HepG2 (cell line): ENCODE results near the gene KLF11. TPM values are rescaled to one million over a fixed set of nuclear protein-coding genes. Genes with fewer than 3 reads are reported as not detected.

Experiments used
- GATA4 ChIP-seq: sonication (generic); IDR thresholded peaks from 2 replicates; pipeline ENCODE4 v1.6.1; 2016; ENCODE audit warnings: antibody characterized with exemption, low read depth, borderline replicate concordance
- GLMP ChIP-seq: sonication (generic); formaldehyde crosslinking; IDR thresholded peaks from 2 replicates; pipeline ENCODE4 v1.9.0; 2021; ENCODE audit warnings: missing genetic modification reagents, mild to moderate bottlenecking, borderline replicate concordance
- HOXA3 ChIP-seq: sonication (generic); formaldehyde crosslinking; IDR thresholded peaks from 2 replicates; pipeline ENCODE4 v1.5.0; 2020; ENCODE audit warnings: missing genetic modification reagents
- KIAA2018 ChIP-seq: sonication (generic); formaldehyde crosslinking; IDR thresholded peaks from 2 replicates; pipeline ENCODE4 v1.5.0; 2020; ENCODE audit warnings: mild to moderate bottlenecking, missing genetic modification reagents, borderline replicate concordance
- SIX1 ChIP-seq: sonication (generic); formaldehyde crosslinking; IDR thresholded peaks from 2 replicates; pipeline ENCODE4 v1.4.0; 2020; ENCODE audit warnings: missing genetic modification reagents, borderline replicate concordance
- ZNF331 ChIP-seq: sonication (generic); formaldehyde crosslinking; IDR thresholded peaks from 2 replicates; pipeline ENCODE4 v1.4.0; 2020; ENCODE audit warnings: missing genetic modification reagents
- ZNF337 ChIP-seq: sonication (generic); formaldehyde crosslinking; IDR thresholded peaks from 2 replicates; pipeline ENCODE4 v1.5.1; 2020; ENCODE audit warnings: missing genetic modification reagents, low read depth, mild to moderate bottlenecking, borderline replicate concordance
- ZNF550 ChIP-seq: sonication (generic); formaldehyde crosslinking; IDR thresholded peaks from 2 replicates; pipeline ENCODE4 v1.4.0; 2020; ENCODE audit warnings: mild to moderate bottlenecking, missing genetic modification reagents, borderline replicate concordance
- polyA plus RNA-seq, 8 experiments: library from polyadenylated mRNA; depleted of rRNA in 3 of 8; stranded (reverse) in 7 of 8; unstranded in 1 of 8; fragments of >200 nt; fragmentation: Illumina TruSeq in 4 of 8; extraction: Trizol in 4 of 8; gene quantifications; 2 replicates each; pipeline versions ENCODE4 v1.2.1 to v1.2.3, GENCODE V29; 2011 to 2016; ENCODE audit warnings: low read depth in 4 of 8, missing spikeins in 1 of 8, mixed read lengths in 1 of 8; ENCODE audit not compliant: insufficient read depth in 1 of 8
- total RNA-seq, 5 experiments: library from RNA; depleted of rRNA; stranded (reverse); fragments of >200 nt; fragmentation: Illumina TruSeq; extraction: Trizol; gene quantifications; 2 replicates each; pipeline ENCODE4 v1.2.3, GENCODE V29; 2016; ENCODE audit warnings: low read depth in 1 of 5
- TF ChIP-seq, protein P1 (sequence below): IDR thresholded peaks from 2 replicates; pipeline ENCODE4 v1.6.1; 2016; ENCODE audit warnings: low read depth, control low read depth
- TF ChIP-seq, protein P2 (sequence below): sonication (generic); formaldehyde crosslinking; IDR thresholded peaks from 2 replicates; pipeline ENCODE4 v1.4.0; 2020; ENCODE audit warnings: missing genetic modification reagents
- TF ChIP-seq, protein P3 (sequence below): sonication (generic); formaldehyde crosslinking; IDR thresholded peaks from 2 replicates; pipeline ENCODE4 v1.9.0; 2021; ENCODE audit warnings: missing genetic modification reagents, borderline replicate concordance

KLF11 gene
- total and polyA plus RNA-seq, 2 of the 13 experiments (the other 11 are each of a cell fraction or from before 2014, with no cell fraction given): 2.5 to 11.8 TPM

DNA sequence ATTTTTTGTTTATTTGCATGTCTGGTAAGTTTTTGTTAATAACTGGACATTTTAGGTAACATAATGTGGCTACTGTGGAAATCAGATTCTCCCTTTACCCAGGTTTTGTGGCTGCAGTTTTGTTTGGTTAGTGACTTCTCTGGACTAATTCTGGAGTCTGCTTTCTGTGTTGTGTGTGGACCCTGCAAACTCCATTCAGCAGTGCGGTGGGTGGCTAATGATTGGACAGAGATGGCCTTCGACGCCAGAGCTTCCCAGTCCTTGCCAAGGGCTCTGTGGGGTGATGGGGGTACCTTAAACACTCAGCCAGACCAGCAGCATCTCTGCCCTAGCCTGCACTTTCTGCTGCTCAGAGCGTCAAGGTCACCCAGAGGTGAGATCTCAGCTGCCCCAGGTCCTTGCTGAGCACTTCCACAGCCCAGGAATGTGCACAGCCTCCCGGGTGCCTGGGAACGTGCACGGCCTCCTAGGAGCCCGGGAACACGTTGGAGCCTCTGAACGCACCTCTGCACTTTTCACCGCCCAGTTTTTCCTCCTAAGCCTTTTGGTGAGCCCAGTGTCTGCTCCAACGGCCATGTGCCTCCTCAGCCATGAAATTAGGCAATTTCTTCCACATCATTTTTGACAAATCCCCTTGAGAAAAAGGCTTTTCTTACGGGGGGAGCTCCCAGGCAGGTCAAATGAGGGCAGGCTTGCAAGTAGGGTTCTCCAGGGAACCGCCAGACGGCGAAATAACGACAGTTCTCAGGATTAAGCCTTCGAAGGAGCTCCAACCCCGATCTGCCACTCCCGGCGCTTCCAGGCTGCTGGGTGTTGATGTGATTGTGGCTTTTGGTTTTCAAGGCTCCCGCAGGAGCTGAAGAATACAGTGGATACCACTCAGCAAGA is 35.2 kb upstream of the KLF11 start (continued):
- TF ChIP-seq KIAA2018 (CRISPR knock-in tag): no peak
- TF ChIP-seq GLMP: no peak
- no peak for TF ChIP-seq HOXA3
- no peak for TF ChIP-seq GATA4
- TF ChIP-seq, protein P1, sequence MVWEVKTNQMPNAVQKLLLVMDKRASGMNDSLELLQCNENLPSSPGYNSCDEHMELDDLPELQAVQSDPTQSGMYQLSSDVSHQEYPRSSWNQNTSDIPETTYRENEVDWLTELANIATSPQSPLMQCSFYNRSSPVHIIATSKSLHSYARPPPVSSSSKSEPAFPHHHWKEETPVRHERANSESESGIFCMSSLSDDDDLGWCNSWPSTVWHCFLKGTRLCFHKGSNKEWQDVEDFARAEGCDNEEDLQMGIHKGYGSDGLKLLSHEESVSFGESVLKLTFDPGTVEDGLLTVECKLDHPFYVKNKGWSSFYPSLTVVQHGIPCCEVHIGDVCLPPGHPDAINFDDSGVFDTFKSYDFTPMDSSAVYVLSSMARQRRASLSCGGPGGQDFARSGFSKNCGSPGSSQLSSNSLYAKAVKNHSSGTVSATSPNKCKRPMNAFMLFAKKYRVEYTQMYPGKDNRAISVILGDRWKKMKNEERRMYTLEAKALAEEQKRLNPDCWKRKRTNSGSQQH (CRISPR knock-in tag): no peak
- TF ChIP-seq ZNF331: peak; percentile 98
- TF ChIP-seq, protein P2, sequence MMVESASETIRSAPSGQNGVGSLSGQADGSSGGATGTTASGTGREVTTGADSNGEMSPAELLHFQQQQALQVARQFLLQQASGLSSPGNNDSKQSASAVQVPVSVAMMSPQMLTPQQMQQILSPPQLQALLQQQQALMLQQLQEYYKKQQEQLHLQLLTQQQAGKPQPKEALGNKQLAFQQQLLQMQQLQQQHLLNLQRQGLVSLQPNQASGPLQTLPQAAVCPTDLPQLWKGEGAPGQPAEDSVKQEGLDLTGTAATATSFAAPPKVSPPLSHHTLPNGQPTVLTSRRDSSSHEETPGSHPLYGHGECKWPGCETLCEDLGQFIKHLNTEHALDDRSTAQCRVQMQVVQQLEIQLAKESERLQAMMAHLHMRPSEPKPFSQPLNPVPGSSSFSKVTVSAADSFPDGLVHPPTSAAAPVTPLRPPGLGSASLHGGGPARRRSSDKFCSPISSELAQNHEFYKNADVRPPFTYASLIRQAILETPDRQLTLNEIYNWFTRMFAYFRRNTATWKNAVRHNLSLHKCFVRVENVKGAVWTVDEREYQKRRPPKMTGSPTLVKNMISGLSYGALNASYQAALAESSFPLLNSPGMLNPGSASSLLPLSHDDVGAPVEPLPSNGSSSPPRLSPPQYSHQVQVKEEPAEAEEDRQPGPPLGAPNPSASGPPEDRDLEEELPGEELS (CRISPR knock-in tag): no peak
- no peak for TF ChIP-seq ZNF337 (CRISPR knock-in tag)
- TF ChIP-seq ZNF550 (CRISPR knock-in tag): peak; percentile 97
- no peak for TF ChIP-seq SIX1
- TF ChIP-seq, protein P3, sequence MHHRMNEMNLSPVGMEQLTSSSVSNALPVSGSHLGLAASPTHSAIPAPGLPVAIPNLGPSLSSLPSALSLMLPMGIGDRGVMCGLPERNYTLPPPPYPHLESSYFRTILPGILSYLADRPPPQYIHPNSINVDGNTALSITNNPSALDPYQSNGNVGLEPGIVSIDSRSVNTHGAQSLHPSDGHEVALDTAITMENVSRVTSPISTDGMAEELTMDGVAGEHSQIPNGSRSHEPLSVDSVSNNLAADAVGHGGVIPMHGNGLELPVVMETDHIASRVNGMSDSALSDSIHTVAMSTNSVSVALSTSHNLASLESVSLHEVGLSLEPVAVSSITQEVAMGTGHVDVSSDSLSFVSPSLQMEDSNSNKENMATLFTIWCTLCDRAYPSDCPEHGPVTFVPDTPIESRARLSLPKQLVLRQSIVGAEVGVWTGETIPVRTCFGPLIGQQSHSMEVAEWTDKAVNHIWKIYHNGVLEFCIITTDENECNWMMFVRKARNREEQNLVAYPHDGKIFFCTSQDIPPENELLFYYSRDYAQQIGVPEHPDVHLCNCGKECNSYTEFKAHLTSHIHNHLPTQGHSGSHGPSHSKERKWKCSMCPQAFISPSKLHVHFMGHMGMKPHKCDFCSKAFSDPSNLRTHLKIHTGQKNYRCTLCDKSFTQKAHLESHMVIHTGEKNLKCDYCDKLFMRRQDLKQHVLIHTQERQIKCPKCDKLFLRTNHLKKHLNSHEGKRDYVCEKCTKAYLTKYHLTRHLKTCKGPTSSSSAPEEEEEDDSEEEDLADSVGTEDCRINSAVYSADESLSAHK (CRISPR knock-in tag): no peak
